CD1c-positive myeloid dendritic cell (primary cell): ENCODE results near the gene MAP4K2.
A peak's percentile ranks its signal among the peaks of the same experiment; 100 is the strongest.

Experiments used
- DNase-seq: peaks from one replicate; pipeline ENCODE4 v3.0.0-alpha.2; 2016; ENCODE audit errors: extremely low spot score

MAP4K2 gene

GRCh38 chr11:64813826-64814225, 10.8 kb upstream of the MAP4K2 start:
- no peak for DNase-seq

- DNase-seq = peak; percentile 30
These were observed 7.9 kb upstream of the MAP4K2 start for GRCh38 chr11:64810891-64811272.

DNA sequence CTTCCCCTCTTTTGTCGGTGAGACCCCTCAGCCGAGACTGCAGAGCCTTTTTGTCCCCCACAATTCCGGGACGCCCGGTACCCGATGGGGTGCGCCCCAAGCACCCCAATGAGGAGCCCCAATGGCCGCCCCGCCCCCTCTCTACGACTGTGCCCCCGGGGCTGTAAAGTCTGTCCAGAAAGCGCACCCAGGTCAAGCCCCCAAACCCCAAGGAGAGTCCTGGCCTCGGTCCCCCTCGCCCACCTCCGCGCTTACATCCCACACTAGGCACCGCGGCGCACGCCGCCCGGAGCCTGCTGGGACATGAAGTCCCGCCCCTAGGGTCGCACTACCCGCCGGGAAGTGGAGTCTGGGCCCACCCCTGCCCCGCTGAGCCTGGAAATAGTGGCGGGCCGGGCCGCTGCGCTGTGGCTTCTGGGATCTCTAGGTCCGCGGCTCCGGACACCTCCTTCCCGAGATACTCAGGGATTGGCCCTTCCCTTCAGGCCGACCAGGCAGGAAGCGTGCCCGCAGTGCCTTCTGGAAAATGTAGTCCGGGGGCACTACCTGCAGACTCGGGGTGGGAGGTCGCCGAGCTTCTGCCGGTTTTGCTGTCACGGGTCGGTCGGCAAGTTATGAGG, 7.4 kb upstream of the MAP4K2 start, which contains the start of gene MEN1:
TSS of gene MEN1 (minus strand) at position 281 of the 620 bp plus-strand sequence. CDS start 442 bp downstream, outside the sequence.
- DNase-seq = peak; percentile 90

DNA sequence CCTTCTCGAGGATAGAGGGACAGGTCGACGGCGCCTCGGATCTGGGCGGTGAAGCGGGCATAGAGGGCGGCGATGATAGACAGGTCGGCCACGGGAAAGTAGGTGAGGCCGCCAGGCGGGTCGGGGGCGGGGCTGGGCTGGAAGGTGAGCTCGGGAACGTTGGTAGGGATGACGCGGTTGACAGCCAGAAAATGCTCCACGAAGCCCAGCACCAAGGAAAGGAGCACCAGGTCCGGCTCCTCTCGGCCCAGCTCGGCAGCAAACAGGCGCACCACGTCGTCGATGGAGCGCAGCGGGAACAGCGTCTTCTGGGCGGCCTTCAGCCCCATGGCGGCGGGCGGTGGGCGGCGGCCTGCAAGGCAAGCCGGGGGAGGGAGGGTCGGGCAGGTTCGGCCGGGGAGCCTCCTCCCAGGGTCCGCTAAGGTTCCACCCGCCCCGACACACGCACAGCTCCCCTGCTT, 6.8 kb upstream of the MAP4K2 start:
- peak; percentile 6 for DNase-seq

GRCh38 chr11:64805481-64805880, 2.5 kb upstream of the MAP4K2 start:
- no peak for DNase-seq

DNA sequence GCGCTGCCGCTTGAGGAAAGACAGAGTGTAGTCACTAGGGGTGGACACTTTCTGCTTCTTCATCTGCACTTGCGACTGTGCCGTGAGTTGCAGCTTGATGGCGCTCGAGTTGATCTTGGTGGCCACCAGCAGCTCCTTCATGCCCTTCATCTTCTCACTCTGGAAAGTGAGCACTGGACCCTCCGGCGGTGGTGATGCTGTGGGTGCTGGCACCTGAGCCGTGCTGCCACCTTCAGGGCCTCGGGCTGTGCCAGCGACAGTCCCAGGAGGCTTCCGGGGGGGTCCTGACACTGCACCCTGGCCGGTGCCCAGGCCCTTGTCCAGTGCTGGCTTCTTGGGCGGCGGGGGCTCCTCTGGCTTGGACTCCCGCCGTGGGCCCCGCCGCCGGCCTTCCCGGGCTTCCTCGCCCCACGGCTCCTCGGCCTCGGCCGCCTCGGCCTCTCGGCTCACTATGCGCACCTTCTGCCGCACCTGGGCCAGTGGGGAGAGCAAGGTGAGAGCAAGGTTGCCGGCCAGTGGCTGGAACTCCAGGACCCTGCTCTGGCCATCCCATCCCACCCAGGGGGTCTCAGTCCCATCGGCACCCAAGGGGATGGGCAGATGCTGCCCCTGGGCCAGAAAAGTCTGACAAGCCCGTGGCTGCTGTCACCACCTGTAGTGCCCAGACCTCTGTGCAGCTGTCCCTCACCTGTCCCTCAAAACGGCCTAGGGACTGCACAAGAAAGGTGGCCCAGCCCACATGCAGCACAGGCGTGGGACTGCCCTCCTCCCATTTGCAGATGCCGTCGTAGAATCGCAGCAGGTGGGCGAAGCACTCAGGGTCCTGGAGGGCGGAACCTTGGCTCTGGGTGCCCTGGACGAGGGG, 1.6 kb upstream of the MAP4K2 start:
- DNase-seq = no peak

GRCh38 chr11:64803846-64804345, 882 bp upstream of the MAP4K2 start:
- no peak for DNase-seq

DNA sequence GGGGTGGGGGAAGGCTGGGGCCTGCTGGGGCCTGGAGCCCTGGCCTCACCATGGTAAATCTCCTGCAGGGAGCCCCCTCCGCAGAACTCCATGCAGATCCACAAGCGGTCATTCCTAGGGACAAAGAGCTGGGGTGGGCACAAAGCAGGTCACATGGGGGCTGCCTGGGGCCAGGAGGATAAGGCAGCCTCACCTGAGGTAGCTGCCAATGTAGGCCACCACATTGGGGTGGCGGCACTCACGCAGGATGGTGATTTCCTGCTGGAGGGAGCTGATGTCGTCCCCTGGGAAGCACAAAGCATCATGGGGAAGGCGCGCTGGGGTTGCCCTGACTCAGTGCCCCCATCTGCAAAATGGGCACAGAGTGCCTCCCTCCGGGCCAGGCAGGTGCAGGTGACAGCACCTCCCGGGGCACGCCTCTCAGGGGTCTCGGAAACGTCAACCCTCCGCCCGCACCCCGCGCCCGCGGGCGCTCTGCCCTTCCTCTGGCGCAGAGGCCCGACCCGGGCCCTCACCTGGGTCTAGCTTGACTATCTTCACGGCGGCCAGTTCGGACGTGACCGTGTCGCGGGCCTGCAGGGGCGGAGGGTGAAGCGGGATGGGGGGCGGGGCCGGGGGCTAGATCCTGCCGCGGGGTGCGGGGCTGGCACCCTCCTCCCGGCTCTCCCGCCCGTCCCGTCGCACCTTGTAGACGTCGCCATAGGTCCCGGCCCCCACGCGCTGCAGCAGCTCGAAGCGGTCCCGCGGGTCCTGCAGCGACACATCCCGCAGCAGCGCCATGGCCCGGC, 450 bp downstream of the MAP4K2 start:
- no peak for DNase-seq

GRCh38 chr11:64801561-64802369, 1.2 kb downstream of the MAP4K2 start:
- DNase-seq = no peak

DNA sequence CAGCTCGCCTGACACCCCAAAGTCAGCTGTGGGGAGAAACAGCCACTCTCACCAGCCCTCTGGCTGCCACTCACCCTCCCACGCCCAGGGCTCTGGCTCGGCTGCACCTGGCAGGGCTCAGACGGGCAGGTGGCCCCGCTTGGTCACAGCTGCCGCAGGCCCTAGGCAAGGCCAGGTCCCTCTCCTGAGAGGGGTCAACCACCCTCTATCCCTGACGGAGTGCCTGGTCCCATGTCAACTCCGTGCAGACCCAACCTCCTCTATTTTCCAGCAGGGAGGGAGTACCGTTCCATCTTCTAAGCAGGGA, 1.9 kb downstream of the MAP4K2 start:
- no peak for DNase-seq

DNA sequence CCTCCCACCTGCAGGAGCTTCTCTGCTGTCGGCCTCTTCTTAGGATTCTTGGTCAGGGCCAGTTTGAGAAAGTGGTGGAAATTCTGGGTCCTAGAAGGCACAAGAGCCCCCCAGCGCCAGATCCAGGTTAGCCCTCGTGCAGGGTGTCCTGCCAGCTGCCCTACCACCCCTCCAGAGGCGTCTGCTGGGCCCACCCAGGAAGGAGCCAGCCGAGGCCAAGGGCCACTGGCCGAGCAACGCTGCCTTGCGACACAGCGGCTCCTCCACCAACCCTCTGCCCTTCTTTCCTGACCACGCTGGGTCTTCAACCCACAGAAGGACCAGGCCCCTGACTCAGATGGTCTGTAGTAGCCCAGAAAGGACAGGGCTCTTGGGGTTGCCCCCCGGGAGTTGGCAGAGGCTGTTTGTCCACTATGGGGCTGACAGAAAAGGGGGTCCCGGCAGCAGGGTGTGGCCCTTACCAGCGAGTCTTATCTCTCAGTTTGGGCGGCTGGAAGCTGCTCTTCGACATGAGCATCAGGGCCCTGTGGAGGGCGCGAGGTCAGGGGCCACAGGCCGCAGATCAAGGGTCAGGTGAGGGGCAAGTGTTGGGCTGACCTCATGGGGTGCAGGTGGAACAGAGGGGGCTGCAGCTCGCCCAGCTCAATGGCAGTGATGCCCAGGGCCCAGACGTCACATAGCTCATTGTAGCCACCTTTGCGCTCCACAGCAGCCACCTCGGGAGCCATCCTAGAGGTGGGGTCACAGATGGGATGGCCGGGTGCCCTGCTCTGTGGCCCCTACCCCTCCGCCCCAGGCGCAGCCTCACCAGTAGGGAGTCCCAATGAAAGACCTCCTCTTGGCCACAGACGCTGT, 2.5 kb downstream of the MAP4K2 start:
- no peak for DNase-seq

DNA sequence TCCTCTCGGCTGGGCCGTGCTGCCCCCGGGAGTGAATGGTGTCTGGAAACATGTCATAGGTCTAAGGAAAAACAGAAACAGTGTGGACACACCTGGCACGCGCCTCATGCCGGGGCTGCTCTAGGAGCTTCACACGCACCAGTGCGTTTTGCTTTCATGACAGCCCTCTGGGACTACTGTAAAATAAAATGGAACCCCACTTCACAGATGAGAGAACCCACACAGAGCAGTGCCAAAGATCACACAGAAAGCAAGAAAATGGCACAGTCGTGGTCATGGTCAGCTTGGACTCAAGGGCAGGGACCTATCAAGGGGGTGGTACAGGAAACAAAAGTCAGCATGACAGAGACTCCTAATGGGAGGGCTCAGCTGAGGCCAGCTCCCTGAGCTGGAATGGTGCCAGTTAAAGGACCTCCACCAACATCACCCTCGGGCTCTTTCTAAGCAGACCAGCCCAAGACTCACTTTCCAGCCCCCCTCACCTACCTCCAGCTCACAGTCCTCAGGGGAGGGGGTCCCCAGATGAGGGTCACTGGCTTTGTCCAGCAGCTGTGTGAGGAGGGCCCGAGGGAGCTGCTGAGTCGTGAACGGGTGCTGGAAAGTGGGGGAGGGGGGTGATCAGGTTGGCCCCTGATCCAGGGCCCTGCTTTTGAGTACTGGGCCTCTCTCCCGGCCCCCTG, 3.3 kb downstream of the MAP4K2 start:
- DNase-seq = no peak

DNA sequence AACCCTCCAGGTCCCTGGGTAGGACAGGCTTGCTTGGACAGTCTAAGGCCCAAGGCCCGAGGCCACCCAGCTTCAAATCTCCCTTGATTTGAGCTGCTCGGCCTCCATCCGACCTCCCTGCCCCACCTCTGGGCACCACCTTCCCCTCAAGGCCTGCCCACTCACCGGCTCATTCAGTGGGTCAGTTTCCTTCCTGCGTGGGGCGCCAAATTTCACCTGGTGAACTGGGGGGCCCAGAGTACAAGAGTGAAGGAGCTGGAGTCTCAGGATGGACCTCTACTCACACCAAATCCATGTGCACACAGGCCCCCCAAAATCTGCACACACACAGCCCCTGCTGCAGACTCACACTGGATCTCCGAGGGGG, 3.8 kb downstream of the MAP4K2 start:
- DNase-seq = no peak

GRCh38 chr11:64796757-64797541, 6.1 kb downstream of the MAP4K2 start:
- no peak for DNase-seq

DNA sequence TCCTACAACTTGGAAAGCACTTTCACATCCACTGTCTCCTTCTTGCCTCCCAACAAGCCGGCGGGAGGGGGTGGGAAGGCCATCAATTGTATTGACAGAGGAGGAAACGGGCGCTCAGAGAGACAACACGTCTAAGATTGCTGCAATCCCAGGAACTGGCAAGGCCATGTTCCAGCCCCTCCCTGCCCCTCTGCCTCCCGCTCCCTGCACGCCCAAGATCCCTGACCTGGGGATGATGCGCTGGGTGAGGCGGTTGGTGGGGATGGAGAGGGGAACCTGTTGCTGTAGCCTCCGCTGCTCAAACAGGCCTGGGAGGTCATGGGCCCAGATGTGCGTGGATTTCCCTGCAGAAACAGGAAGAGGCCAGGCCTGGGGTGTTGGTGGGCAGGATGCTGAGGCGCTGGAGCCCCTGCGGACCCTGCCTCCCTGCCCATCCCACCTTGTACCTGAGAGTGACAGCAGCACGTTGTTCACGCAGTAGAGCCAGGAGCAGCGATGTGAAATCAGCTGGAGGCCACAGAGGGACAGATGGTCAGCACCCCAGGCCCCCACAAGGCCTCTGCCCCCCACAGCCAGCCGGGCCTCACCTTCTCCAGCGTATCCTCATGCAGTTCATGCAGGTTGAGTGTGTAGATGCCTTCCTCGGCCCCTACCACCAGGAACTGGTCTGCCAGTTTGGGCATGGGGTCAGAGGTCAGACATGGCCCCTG, 6.8 kb downstream of the MAP4K2 start:
- no peak for DNase-seq

GRCh38 chr11:64794526-64794925, 8.5 kb downstream of the MAP4K2 start:
- no peak for DNase-seq

DNA sequence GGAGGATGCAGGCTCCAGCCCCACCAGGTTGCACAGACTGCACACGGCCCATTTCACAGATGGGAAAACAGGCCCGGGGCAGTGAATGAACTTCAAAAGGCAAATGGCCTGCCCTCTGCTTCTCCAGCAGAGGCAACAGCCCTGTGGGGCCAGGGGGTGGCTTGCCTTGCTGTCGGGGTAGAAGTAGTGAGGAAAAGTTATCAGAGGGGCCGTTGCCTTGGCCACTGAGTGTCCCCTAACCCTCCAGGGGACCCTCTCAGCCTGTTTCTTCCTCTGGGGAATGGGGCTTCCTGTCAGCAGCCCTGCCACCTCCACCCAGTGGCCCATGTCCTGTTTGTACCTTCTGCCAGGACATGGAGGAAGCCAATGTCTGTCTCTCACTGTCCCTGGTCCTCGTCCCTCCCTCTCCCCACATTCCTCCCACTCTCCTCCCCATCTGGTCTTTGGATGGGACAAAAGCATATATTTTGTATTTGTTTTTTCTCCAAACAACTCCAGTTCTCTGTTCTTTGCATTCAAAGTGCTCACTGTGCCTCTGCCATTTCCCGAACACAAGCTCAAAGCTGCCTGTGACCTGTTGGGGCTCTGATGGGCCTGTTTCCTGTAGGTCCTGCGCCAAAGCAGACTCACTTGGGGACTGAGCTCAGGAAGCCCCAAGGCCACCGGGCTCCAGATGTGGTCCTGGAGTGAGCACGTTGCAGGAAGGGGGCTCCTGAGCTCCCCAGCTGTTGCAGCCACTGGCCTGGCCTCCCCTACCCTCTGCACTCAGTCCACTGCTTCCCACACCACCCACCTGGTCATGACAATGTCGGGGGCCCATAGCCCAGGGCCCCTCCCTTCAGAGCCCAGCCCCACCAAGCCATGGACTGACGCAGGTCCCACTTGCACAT, 9.5 kb downstream of the MAP4K2 start:
- no peak for DNase-seq

DNA sequence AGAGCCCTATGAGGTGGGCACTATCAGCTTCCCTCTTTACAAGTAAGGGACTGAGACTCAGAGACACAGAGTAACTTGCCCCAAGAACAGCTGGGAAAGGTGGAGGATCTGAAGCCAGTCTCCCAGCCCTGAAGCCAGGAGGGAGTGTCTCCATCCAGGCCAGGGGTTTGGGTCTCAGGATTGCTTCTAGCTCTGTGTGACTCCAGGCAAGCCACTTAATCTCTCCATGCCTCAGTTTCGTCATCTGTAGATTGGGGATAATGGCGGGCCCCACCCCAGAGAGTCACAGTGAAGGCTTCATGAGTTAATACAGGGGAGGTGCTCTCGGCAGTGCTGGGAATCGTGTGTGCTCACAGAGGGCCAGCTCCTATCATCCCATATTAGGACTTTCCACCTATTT, 10.5 kb downstream of the MAP4K2 start:
- DNase-seq = no peak
